HUDEP-2 (cell line): Measurements from ENCODE around the gene TCOF1.
A peak's percentile ranks its signal among the peaks of the same experiment; 100 is the strongest.
"Not testable (repeated sequence)": the region's sequence is repeated elsewhere in the genome, so short reads cannot be mapped to it uniquely, and the experiment has no call there.

ENCODE experiments used
- DNase-seq, 76 experiments: peaks; one replicate each; lab custom pipeline; 2025; ENCODE audit not compliant: unreplicated experiment in 76 of 76; lab: John Stamatoyannopoulos, UW

Gene TCOF1

DNA sequence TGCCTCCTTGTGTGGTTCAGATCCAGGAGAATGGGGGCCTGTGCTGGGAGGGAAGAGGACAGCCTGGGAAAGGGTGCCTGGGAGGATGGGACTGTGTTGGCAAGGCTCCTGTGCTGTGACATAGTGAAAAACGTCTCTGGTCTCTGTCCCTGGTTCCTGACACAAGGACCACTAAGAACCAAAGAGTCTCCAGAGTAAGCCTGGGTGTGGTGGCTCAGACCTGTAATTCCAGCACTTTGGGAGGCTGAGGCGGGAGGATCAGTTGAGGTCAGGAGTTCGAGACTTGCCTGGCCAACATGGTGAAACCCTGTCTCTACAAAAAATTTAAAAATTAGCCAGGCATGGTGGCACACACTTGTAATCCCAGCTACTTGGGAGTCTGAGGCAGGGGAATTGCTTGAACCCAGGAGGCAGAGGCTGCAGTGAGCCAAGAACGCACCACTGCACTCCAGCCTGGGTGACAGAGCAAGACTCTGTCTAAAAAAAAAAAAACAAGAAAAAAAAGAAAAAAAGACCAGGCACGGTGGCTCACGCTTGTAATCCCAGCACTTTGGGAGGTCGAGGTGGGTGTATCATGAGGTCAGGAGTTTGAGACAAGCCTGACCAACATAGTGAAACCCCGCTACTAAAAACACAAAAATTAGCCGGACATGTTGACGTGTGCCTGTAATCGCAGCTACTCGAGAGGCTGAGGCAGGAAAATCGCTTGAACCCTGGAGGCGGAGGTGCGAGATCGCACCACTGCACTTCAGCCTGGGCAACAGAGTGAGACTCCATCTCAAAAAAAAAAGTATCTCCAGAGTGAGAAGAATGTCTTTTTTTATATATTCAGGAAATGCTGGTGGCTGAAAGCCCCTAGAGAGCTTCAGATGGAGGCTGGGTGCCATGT is 56.6 kb downstream of the TCOF1 start:
- DNase-seq, result not testable (repeated sequence)

DNA sequence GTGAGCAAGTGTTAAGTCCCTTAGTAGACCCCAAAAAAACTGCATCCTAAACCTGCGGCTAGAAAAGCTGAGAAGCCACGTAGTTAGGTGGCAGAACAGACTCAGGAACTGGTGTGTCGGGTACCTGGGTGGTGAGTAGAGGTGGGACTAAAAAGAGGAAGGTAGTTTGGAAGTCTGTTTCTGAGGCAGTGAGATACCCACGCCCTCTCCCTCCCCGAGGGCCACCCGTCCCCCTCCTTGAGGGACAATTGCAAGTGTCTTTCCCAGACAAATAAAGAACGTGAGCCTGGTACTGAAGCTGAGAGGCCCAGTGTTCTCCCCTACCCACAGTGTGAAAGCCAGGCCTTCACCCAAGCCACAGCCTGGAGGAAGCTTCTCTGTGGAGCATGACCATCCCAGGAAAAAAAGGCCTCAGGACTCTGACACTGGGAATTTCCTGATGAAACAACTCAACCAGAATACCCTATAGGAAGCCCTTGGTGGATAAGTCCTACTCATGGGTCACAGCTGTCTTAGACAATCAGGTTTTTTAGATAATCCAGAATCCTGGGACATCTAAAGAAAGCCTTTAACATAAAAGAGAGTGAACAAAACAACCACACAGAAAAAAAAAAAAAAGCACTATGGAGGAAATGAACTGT is 62.3 kb downstream of the TCOF1 start:
- DNase-seq, result no peak

- DNase-seq, result no peak
These were observed 64.6 kb downstream of the TCOF1 start for GRCh38 chr5:150422075-150422474.

- DNase-seq, result no peak
These were observed 65.3 kb downstream of the TCOF1 start for GRCh38 chr5:150422758-150423157.

GRCh38 chr5:150426165-150426564 is 68.7 kb downstream of the TCOF1 start:
- DNase-seq, result not testable (repeated sequence)

- no peak for DNase-seq
These were observed 70.8 kb downstream of the TCOF1 start for GRCh38 chr5:150428106-150428876.

DNA sequence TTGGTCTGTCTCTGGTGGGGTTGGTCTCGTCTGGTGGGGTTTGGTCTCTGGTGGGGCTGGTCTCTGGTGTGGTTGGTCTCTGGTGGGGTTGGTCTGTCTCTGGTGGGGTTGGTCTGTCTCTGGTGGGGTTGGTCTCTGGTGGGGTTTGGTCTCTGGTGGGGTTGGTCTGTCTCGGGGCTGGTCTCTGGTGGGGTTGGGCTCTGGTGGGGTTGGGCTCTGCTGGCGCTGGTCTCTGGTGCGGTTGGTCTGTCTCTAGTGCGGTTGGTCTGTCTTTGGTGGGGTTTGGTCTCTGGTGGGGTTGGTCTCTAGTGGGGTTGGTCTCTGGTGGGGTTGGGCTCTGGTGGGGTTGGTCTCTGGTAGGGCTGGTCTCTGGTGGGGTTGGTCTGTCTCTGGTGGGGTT is 71.5 kb downstream of the TCOF1 start:
- no peak for DNase-seq

DNA sequence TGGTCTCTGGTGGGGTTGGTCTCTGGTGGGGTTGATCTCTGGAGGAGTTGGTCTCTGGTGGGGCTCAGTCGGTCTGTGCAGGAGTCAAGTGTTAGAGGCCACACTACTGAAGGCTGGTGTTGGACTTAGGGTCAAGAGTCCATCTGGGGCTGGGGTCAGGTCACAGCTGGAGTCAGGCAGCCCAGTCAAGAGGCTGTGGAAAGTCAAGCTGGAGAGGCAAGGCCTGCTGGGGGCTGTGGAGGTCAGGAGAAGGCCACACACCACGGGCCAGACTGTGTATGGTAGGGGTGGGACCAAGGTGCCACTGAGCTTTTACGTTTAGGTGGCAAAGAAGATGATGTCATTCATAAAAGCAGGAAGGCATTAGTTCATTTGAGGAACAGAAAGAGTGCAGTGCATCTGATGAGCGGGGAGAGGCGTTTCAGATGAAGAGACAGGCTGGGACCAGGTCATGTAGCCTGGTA is 71.9 kb downstream of the TCOF1 start:
- DNase-seq, result no peak

- DNase-seq, result no peak
These were observed 73.6 kb downstream of the TCOF1 start for GRCh38 chr5:150431048-150431447.

- no peak for DNase-seq
These were observed 74.1 kb downstream of the TCOF1 start for GRCh38 chr5:150431574-150431973.

DNA sequence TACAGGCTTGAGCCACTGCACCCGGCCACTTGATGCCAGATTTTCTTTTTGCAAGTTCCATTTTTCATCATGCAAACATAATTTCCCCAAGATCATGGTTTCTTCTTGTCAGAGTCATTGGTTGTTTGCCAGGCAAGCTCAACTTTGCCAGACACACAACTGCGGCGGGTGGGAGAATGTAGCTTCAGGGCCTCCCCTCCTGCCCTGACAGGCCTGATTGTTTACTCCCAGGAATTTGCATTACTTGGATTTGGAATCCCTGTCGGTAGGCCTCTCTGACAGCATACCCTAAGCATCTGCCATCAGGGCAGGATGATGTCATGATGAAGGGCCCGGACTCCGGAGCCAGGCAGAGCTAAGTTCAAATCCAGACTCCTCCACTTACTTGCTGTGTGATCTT is 77.0 kb downstream of the TCOF1 start:
- no peak for DNase-seq

DNA sequence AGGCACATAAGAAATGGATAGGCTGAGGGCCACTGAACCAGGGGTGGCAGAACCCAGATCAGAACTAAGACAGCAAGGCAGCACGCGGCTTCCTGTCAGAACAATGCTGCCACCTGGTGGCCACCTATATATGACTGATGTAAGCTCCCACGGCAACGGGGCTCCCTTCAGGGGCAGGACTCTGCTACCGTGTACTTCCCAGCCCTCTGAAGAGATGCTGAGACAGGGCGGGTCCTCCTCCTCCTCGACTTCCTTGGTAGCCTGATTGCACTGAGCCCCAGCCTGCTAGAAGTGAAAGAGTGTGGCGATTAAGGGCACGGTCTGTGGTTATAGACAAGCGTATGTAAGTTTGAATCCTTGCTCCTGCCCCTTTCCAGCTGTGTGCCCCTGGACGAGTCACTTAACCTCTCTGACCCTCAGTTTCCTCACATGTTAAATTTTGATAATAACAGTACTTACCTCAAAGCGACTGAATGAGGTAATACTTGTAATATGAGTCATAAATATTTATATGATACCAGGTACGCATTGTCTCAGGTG is 78.7 kb downstream of the TCOF1 start:
- peak in 72 of 76 experiments; percentile 12 to 86 (median 71) for DNase-seq

DNA sequence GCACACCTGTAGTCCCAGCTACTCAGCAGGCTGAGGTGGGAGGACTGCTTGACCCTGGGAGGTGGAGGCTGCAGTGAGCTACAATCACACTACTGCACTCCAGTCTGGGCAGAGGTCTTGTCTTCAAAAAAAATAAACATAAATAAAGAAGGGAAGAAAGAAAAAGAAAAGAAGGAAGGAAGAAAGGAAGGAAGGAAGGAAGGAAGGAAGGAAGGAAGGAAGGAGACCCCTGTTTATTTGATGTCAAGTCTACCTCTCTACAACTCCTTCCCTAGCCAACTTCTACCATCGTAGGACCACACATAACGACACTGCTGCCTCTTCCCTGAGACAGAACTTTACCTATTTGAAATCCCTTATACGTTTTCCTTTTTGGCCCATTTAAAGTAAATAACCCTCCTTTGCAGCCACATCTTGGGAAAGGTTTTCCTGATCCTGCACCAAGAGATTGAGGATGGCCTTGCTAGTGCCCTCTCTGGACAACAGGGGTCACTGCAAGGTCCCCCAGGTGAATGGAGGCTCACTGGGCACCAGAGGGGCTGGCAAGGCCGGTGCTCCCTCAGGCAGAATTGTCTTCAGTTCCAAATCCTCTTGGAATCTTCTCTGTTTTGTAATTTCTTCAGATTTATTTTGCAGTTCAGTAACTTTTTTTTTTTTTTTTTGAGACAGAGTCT is 81.5 kb downstream of the TCOF1 start:
- peak in 6 of 76 experiments; percentile 6 to 14 (median 10) for DNase-seq

- DNase-seq, result peak in 30 of 76 experiments; percentile 5 to 54 (median 32)
These were observed 83.7 kb downstream of the TCOF1 start for GRCh38 chr5:150440948-150441812.

- peak in 1 of 76 experiments; percentile 13 for DNase-seq
These were observed 84.6 kb downstream of the TCOF1 start for GRCh38 chr5:150441813-150442698.

DNA sequence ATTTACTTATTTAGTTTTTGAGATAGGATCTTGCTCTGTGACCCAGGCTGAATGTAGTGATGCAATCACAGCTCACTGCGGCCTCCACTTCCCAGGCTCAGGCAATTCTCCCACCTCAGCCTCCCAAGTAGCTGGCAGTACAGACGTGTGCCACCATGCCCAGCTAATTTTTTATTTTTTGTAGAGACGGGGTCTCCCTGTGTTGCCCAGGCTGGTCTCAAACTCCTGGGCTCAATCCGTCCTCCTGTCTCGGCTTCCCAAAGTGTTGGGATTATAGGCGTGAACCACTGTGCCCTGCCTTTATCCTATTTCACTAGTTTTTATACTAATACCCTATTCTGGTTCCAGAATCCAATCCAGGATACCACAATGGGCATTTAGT is 85.2 kb downstream of the TCOF1 start:
- peak in 2 of 76 experiments; percentile 6 to 8 for DNase-seq

DNA sequence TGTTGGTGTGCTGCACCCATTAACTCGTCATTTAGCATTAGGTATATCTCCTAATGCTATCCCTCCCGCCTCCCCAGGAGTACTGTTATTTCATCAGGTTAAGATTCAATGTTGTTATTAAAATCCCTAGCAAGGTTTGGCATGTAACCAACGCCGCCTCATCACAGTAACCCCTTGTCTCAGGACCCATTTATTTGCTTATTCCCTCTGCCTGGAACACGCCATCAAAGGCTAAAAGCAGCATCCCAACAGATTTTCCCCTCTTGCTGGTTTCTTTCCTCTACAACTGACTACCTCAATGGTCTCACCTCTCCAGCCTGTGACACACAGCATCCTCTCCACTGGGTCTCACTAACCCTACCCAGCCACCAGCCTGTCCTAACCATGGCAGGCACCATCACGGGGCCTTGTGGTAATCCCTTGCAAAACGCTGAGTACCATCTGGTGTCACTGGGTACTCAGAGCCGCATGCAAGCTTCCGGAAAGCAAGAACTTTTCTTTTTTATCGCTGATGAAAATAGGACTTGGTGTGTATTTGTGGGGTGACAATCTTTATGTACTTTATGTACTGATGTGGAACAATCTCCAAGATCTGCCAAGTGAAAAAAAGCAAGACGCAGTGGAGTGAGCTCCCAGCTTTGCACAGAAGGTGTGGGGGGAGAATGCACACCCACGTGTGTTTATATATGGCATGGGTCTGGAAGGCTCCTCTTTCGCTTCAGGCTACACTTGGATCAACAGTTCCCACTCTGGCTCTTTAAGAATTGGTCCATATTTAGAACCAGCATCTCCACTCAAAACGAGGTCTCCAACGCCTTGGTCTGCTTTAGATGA is 86.0 kb downstream of the TCOF1 start:
- DNase-seq, result peak in 1 of 76 experiments; percentile 27
